ENCODE measurements around the gene PRKN. TPM values are rescaled to one million over a fixed set of nuclear protein-coding genes. Genes with fewer than 3 reads are reported as not detected.

PRKN gene
- total and polyA plus RNA-seq, 9 of the 15 experiments (the other 6 are each of a cell fraction or from before 2014, with no cell fraction given): 0.03 to 0.96 (median 0.15) TPM; not detected in 2

GRCh38 chr6:161434350-161434749 is 1293.2 kb downstream of the PRKN start:
- H3K9me3 ChIP-seq (replicated peaks; ENCODE audit: control insufficient read depth, insufficient read depth, low read depth, low read length): no peaks in the 10 kb centered on the region
- intact Hi-C loops (cut with micrococcal nuclease) (loop anchor here (5.0 kb wide), 2 partner anchors 63 to 263 kb away; no protein-coding TSS in a partner anchor), in situ Hi-C loops (cut with MboI) (no loop called here)
- H3K79me2 ChIP-seq (ENCODE audit: control insufficient read depth, insufficient read depth, low read length): no peaks in the 10 kb centered on the region
- no peak overlapping the region for H3K4me3 ChIP-seq
- H3K4me2 ChIP-seq (ENCODE audit: insufficient read depth, low read length): no peak overlapping the region
- H3K9ac ChIP-seq (ENCODE audit: insufficient read depth in 1 of 2, low read depth in 2 of 2, low read length in 2 of 2): no peak overlapping the region
- H3K27me3 ChIP-seq (ENCODE audit: control insufficient read depth in 2 of 2, insufficient read depth in 2 of 2, low read length in 2 of 2): peaks cover 25 to 26% of the 10 kb centered on the region in 2 experiments
- H4K20me1 ChIP-seq (replicated peaks; ENCODE audit: control insufficient read depth, insufficient read depth, low read length): no peaks in the 10 kb centered on the region
- no peak overlapping the region for H2AFZ ChIP-seq (ENCODE audit: low read depth, low read length)
- 1% methylated on average over 9 of the region's 9 CpGs for WGBS (ENCODE audit: insufficient coverage, low coverage, missing lambda C conversion rate)
- H3K9me1 ChIP-seq (ENCODE audit: control insufficient read depth, insufficient read depth, low read length): no peaks in the 10 kb centered on the region
- ATAC-seq (no peak), FAIRE-seq (no peak), DNase-seq (ENCODE audit: extremely low read depth in 1 of 4, low spot score in 3 of 4) (no peak)
- ChIA-PET POLR2A (interaction anchor here (1.1 to 1.5 kb wide), 3 partner anchors 10 to 16 kb away, joined by 4 read pairs; no protein-coding TSS in a partner anchor), CTCF (ENCODE audit: low intra/inter-chr PET ratio) (no interaction called here)
- no peak for TF ChIP-seq MEF2A (IDR thresholded peaks at IDR 0.05; ENCODE audit: control insufficient read depth, low read depth, low read length)
- TF ChIP-seq CBX2 (IDR thresholded peaks at IDR 0.05; ENCODE audit: insufficient read depth, low read length, poor library complexity, severe bottlenecking): peak; percentile 68
- no peaks in the 10 kb centered on the region for H3K36me3 ChIP-seq (ENCODE audit: control insufficient read depth, insufficient read depth, low read length)
- no TSS peak for BruUV-seq (replicated peaks)
- H3K27ac ChIP-seq (ENCODE audit: extremely low read depth, low read depth, low read length): no peak overlapping the region
- H3K4me1 ChIP-seq (replicated peaks in 1 of 2; ENCODE audit: control insufficient read depth in 2 of 2, insufficient read depth in 2 of 2, low read length in 2 of 2): peaks cover 3 to 4% of the 10 kb centered on the region in 2 experiments; a peak in 4 of 5 replicates

- BruUV-seq (replicated peaks): no TSS peak
- TF ChIP-seq MEF2A (IDR thresholded peaks at IDR 0.05; ENCODE audit: control insufficient read depth, low read depth, low read length) (no peak), ZNF3 (CRISPR knock-in tag; IDR thresholded peaks at IDR 0.05) (no peak), MAFF (IDR thresholded peaks at IDR 0.05; ENCODE audit: low read length) (peak; percentile 29; the same call in 1 of the 2 replicates), C11orf30 (IDR thresholded peaks at IDR 0.05; ENCODE audit: low read depth) (peak; percentile 53), ZNF316 (IDR thresholded peaks at IDR 0.05) (peak; percentile 80), NELFE (IDR thresholded peaks at IDR 0.05; ENCODE audit: insufficient read depth, insufficient read length) (no peak), BCOR (IDR thresholded peaks at IDR 0.05) (no peak), CTCFL (IDR thresholded peaks at IDR 0.05; ENCODE audit: borderline replicate concordance, insufficient read depth, low read depth, low read length, poor library complexity, severe bottlenecking) (no peak), HMBOX1 (IDR thresholded peaks at IDR 0.05) (no peak), CREBBP (IDR thresholded peaks at IDR 0.05; ENCODE audit: low read depth, low read length) (no peak), NCOR1 (IDR thresholded peaks at IDR 0.05) (no peak), TEAD2 (tag; IDR thresholded peaks at IDR 0.05) (no peak), HLTF (IDR thresholded peaks at IDR 0.05) (no peak), ZEB2 (IDR thresholded peaks at IDR 0.05) (no peak), EHMT2 (IDR thresholded peaks at IDR 0.05) (no peak)
These were observed 1295.0 kb downstream of the PRKN start for GRCh38 chr6:161432546-161432945.

More at GRCh38 chr6:161432546-161432945, 1295.0 kb downstream of the PRKN start:
- no peaks in the 10 kb centered on the region for H3K4me1 ChIP-seq (replicated peaks in 1 of 2; ENCODE audit: control insufficient read depth in 2 of 2, insufficient read depth in 2 of 2, low read length in 2 of 2)
- DNase-seq (ENCODE audit: extremely low read depth in 1 of 4, low spot score in 3 of 4) (no peak), ATAC-seq (no peak), FAIRE-seq (no peak)
- ChIA-PET POLR2A (interaction anchor here (0.7 kb wide), 1 partner anchor 1296 kb away, joined by 3 read pairs; no protein-coding TSS in a partner anchor), CTCF (ENCODE audit: low intra/inter-chr PET ratio) (no interaction called here)
- H4K20me1 ChIP-seq (replicated peaks; ENCODE audit: control insufficient read depth, insufficient read depth, low read length): no peaks in the 10 kb centered on the region
- H2AFZ ChIP-seq (ENCODE audit: low read depth, low read length): no peak overlapping the region
- intact Hi-C loops (cut with micrococcal nuclease) (loop anchor here (5.0 kb wide), 2 partner anchors 65 to 265 kb away; no protein-coding TSS in a partner anchor), in situ Hi-C loops (cut with MboI) (no loop called here)
- no peaks in the 10 kb centered on the region for H3K36me3 ChIP-seq (ENCODE audit: control insufficient read depth, insufficient read depth, low read length)
- no peaks in the 10 kb centered on the region for H3K9me1 ChIP-seq (ENCODE audit: control insufficient read depth, insufficient read depth, low read length)
- H3K27me3 ChIP-seq (ENCODE audit: control insufficient read depth in 2 of 2, insufficient read depth in 2 of 2, low read length in 2 of 2): peaks cover 15 to 23% of the 10 kb centered on the region in 2 experiments; a peak in 4 of 5 replicates
- WGBS (ENCODE audit: insufficient coverage, low coverage, missing lambda C conversion rate): 0% methylated on average over 3 of the region's 3 CpGs
- H3K4me3 ChIP-seq: no peak overlapping the region
- no peaks in the 10 kb centered on the region for H3K79me2 ChIP-seq (ENCODE audit: control insufficient read depth, insufficient read depth, low read length)
- H3K9me3 ChIP-seq (replicated peaks; ENCODE audit: control insufficient read depth, insufficient read depth, low read depth, low read length): peaks cover 2% of the 10 kb centered on the region; the same call in 1 of the 2 replicates
- no peak overlapping the region for H3K4me2 ChIP-seq (ENCODE audit: insufficient read depth, low read length)
- H3K9ac ChIP-seq (ENCODE audit: insufficient read depth in 1 of 2, low read depth in 2 of 2, low read length in 2 of 2): no peak overlapping the region
- no peak overlapping the region for H3K27ac ChIP-seq (ENCODE audit: extremely low read depth, low read depth, low read length)
